GM19463 (cell line): ENCODE results near the gene COL16A1.
"Not testable (repeated sequence)": the region's sequence is repeated elsewhere in the genome, so short reads cannot be mapped to it uniquely, and the experiment has no call there.

Experiments used
- ATAC-seq: cut with Tn5 transposase; IDR thresholded peaks from one replicate; pipeline ENCODE4 v1.9.1; 2021; ENCODE audit warnings: mild to moderate bottlenecking, moderate library complexity; ENCODE audit not compliant: unreplicated experiment

Gene COL16A1

GRCh38 chr1:31707059-31707600 lies 3.3 kb upstream of the COL16A1 start:
- ATAC-seq: not testable (repeated sequence)

- ATAC-seq: no peak
These were observed 2.7 kb upstream of the COL16A1 start for GRCh38 chr1:31706384-31707058.

- peak; percentile 52 for ATAC-seq
These were observed 1.5 kb upstream of the COL16A1 start for GRCh38 chr1:31705080-31705866.

- ATAC-seq: no peak
These were observed 658 bp upstream of the COL16A1 start for GRCh38 chr1:31704271-31705079.

- ATAC-seq: no peak
These were observed 897 bp downstream of the COL16A1 start for GRCh38 chr1:31702836-31703404.

- no peak for ATAC-seq
These were observed 2.6 kb downstream of the COL16A1 start for GRCh38 chr1:31701091-31701736.

GRCh38 chr1:31700468-31701090 lies 3.2 kb downstream of the COL16A1 start:
- ATAC-seq: no peak

- ATAC-seq: no peak
These were observed 4.4 kb downstream of the COL16A1 start for GRCh38 chr1:31699341-31699891.

GRCh38 chr1:31697369-31697984 lies 6.3 kb downstream of the COL16A1 start:
- ATAC-seq: no peak

- no peak for ATAC-seq
These were observed 7.6 kb downstream of the COL16A1 start for GRCh38 chr1:31696242-31696641.

GRCh38 chr1:31695327-31695726 lies 8.5 kb downstream of the COL16A1 start:
- no peak for ATAC-seq

- no peak for ATAC-seq
These were observed 8.9 kb downstream of the COL16A1 start for GRCh38 chr1:31694964-31695313.

- ATAC-seq: no peak
These were observed 9.5 kb downstream of the COL16A1 start for GRCh38 chr1:31694069-31694963.

- no peak for ATAC-seq
These were observed 10.6 kb downstream of the COL16A1 start for GRCh38 chr1:31693231-31693630.

GRCh38 chr1:31691951-31692350 lies 11.9 kb downstream of the COL16A1 start:
- no peak for ATAC-seq

GRCh38 chr1:31691446-31691845 lies 12.4 kb downstream of the COL16A1 start:
- ATAC-seq: no peak

- no peak for ATAC-seq
These were observed 12.9 kb downstream of the COL16A1 start for GRCh38 chr1:31690921-31691320.

GRCh38 chr1:31689854-31690253 lies 14.0 kb downstream of the COL16A1 start:
- no peak for ATAC-seq
